NCI-H1694 (cell line): Measurements from ENCODE around the gene SYTL5.
"Not testable (repeated sequence)": the region's sequence is repeated elsewhere in the genome, so short reads cannot be mapped to it uniquely, and the experiment has no call there.

Experiments
- DNase-seq: peaks from one replicate; lab custom pipeline; 2025; lab: John Stamatoyannopoulos, UW

Gene SYTL5

GRCh38 chrX:38006291-38006690, at the start of gene SYTL5:
TSS of gene SYTL5 (plus strand) at chrX:38006553. CDS start at chrX:38033890, 27,337 bp downstream.
- no peak for DNase-seq

- no peak for DNase-seq
These were observed 47.7 kb upstream of the SYTL5 start for GRCh38 chrX:37958525-37959211.

GRCh38 chrX:37959212-37960021, 46.9 kb upstream of the SYTL5 start:
- no peak for DNase-seq

- no peak for DNase-seq
These were observed 45.2 kb upstream of the SYTL5 start for GRCh38 chrX:37961118-37961517.

GRCh38 chrX:37967714-37968113, 38.6 kb upstream of the SYTL5 start:
- DNase-seq: no peak

- DNase-seq: no peak
These were observed 30.9 kb upstream of the SYTL5 start for GRCh38 chrX:37975421-37975820.

GRCh38 chrX:37976153-37976552, 30.2 kb upstream of the SYTL5 start:
- DNase-seq: no peak

GRCh38 chrX:37984880-37985279, 21.5 kb upstream of the SYTL5 start:
- DNase-seq: no peak

GRCh38 chrX:37986893-37987292, 19.5 kb upstream of the SYTL5 start:
- DNase-seq: no peak

- no peak for DNase-seq
These were observed 17.0 kb upstream of the SYTL5 start for GRCh38 chrX:37989304-37989703.

- not testable (repeated sequence) for DNase-seq
These were observed 15.1 kb upstream of the SYTL5 start for GRCh38 chrX:37991303-37991702.

- no peak for DNase-seq
These were observed 13.2 kb upstream of the SYTL5 start for GRCh38 chrX:37993176-37993575.

GRCh38 chrX:37993837-37994619, 12.3 kb upstream of the SYTL5 start:
- no peak for DNase-seq

- no peak for DNase-seq
These were observed 10.9 kb upstream of the SYTL5 start for GRCh38 chrX:37995428-37995827.

- no peak for DNase-seq
These were observed 9.3 kb upstream of the SYTL5 start for GRCh38 chrX:37997096-37997495.

- DNase-seq: no peak
These were observed 7.6 kb upstream of the SYTL5 start for GRCh38 chrX:37998586-37999262.

GRCh38 chrX:38000706-38001105, 5.6 kb upstream of the SYTL5 start:
- no peak for DNase-seq

- no peak for DNase-seq
These were observed 2.3 kb upstream of the SYTL5 start for GRCh38 chrX:38004046-38004445.

- DNase-seq: no peak
These were observed 425 bp downstream of the SYTL5 start for GRCh38 chrX:38006778-38007177.

- no peak for DNase-seq
These were observed 2.3 kb downstream of the SYTL5 start for GRCh38 chrX:38008658-38009057.

GRCh38 chrX:38009641-38010040, 3.3 kb downstream of the SYTL5 start:
- DNase-seq: no peak

GRCh38 chrX:38018766-38019425, 12.5 kb downstream of the SYTL5 start:
- DNase-seq: no peak
